ENCODE measurements around the gene CBX6.
A peak's percentile ranks its signal among the peaks of the same experiment; 100 is the strongest.
"Not testable (repeated sequence)": the region's sequence is repeated elsewhere in the genome, so short reads cannot be mapped to it uniquely, and the experiment has no call there.

CBX6 gene

GRCh38 chr22:38859581-38860282 is 12.3 kb downstream of the CBX6 start:
- DNase-seq: no peak

GRCh38 chr22:38858492-38858891 is 13.5 kb downstream of the CBX6 start:
- DNase-seq: no peak

- DNase-seq: not testable (repeated sequence)
These were observed 17.5 kb downstream of the CBX6 start for GRCh38 chr22:38854476-38854875.

- DNase-seq: not testable (repeated sequence)
These were observed 18.1 kb downstream of the CBX6 start for GRCh38 chr22:38853883-38854282.

- DNase-seq: no peak
These were observed 18.8 kb downstream of the CBX6 start for GRCh38 chr22:38853196-38853651.

GRCh38 chr22:38852522-38852921 is 19.5 kb downstream of the CBX6 start:
- DNase-seq: no peak

GRCh38 chr22:38850941-38851849 is 20.8 kb downstream of the CBX6 start:
- no peak for DNase-seq

- no peak for DNase-seq
These were observed 21.6 kb downstream of the CBX6 start for GRCh38 chr22:38850399-38850798.

- DNase-seq: no peak
These were observed 22.2 kb downstream of the CBX6 start for GRCh38 chr22:38849811-38850210.

- no peak for DNase-seq
These were observed 25.6 kb downstream of the CBX6 start for GRCh38 chr22:38846412-38846811.

- no peak for DNase-seq
These were observed 26.8 kb downstream of the CBX6 start for GRCh38 chr22:38845004-38845740.

GRCh38 chr22:38844315-38845003 is 27.6 kb downstream of the CBX6 start:
- no peak for DNase-seq

GRCh38 chr22:38843657-38844314 is 28.2 kb downstream of the CBX6 start, which contains the start of gene NPTXR:
Gene NPTXR (minus strand): TSS chr22:38844028.
- DNase-seq: peak; percentile 60

- peak; percentile 75 for DNase-seq
These were observed 28.8 kb downstream of the CBX6 start for GRCh38 chr22:38843201-38843656.

- no peak for DNase-seq
These were observed 29.4 kb downstream of the CBX6 start for GRCh38 chr22:38842512-38843200.

- DNase-seq: no peak
These were observed 30.4 kb downstream of the CBX6 start for GRCh38 chr22:38841635-38842034.

- DNase-seq: no peak
These were observed 30.8 kb downstream of the CBX6 start for GRCh38 chr22:38841211-38841610.

GRCh38 chr22:38840129-38840528 is 31.9 kb downstream of the CBX6 start:
- DNase-seq: no peak

- DNase-seq: no peak
These were observed 32.3 kb downstream of the CBX6 start for GRCh38 chr22:38839686-38840085.

GRCh38 chr22:38837414-38837928 is 34.5 kb downstream of the CBX6 start:
- DNase-seq: no peak

- DNase-seq: no peak
These were observed 36.1 kb downstream of the CBX6 start for GRCh38 chr22:38835888-38836301.
